IPS-20b (cell line): ENCODE data around the gene COL3A1.

Experiments
- H3K27ac ChIP-seq: one replicate; pipeline ENCODE4 v1.5.1; 2013; ENCODE audit warnings: low read length
- H3K27me3 ChIP-seq: 2 replicates; pipeline ENCODE4 v1.6.1; 2013; ENCODE audit warnings: mild to moderate bottlenecking, low read length, inconsistent platforms; ENCODE audit not compliant: insufficient read depth
- H3K36me3 ChIP-seq: 2 replicates; pipeline ENCODE4 v1.6.1; 2013; ENCODE audit warnings: low read depth, mild to moderate bottlenecking, inconsistent platforms, low read length, moderate library complexity; ENCODE audit not compliant: insufficient read depth
- H3K4me1 ChIP-seq: 2 replicates; pipeline ENCODE4 v1.6.1; 2013; ENCODE audit warnings: mild to moderate bottlenecking, control low read depth, inconsistent platforms, low read length, moderate library complexity; ENCODE audit not compliant: insufficient read depth
- H3K4me3 ChIP-seq: 2 replicates; pipeline ENCODE4 v1.5.1; 2013; ENCODE audit warnings: mild to moderate bottlenecking, low read length, inconsistent platforms
- H3K9ac ChIP-seq: 2 replicates; pipeline ENCODE4 v1.6.1; 2013; ENCODE audit warnings: low read depth, mild to moderate bottlenecking, inconsistent platforms, low read length, moderate library complexity
- H3K9me3 ChIP-seq: 2 replicates; pipeline ENCODE4 v1.6.1; 2013; ENCODE audit warnings: mild to moderate bottlenecking, low read depth, low read length, inconsistent platforms; ENCODE audit not compliant: insufficient read depth

Gene COL3A1

GRCh38 chr2:188976545-188977268 is 2.5 kb downstream of the COL3A1 start:
- H3K27ac ChIP-seq, result no peak overlapping the region
- H3K36me3 ChIP-seq, result no peaks in the 10 kb centered on the region
- no peaks in the 10 kb centered on the region for H3K27me3 ChIP-seq
- H3K4me1 ChIP-seq, result no peaks in the 10 kb centered on the region
- no peak overlapping the region for H3K9ac ChIP-seq
- H3K4me3 ChIP-seq, result no peak overlapping the region
- no peaks in the 10 kb centered on the region for H3K9me3 ChIP-seq

- no peak overlapping the region for H3K27ac ChIP-seq
- H3K4me1 ChIP-seq, result no peaks in the 10 kb centered on the region
- H3K27me3 ChIP-seq, result no peaks in the 10 kb centered on the region
- no peak overlapping the region for H3K9ac ChIP-seq
- H3K4me3 ChIP-seq, result no peak overlapping the region
- H3K36me3 ChIP-seq, result no peaks in the 10 kb centered on the region
- no peaks in the 10 kb centered on the region for H3K9me3 ChIP-seq
Observed at GRCh38 chr2:188977317-188977716, 3.1 kb downstream of the COL3A1 start.

GRCh38 chr2:188978291-188979081 is 4.3 kb downstream of the COL3A1 start:
- Histone ChIP-seq H3K9me3 (no peaks in the 10 kb centered on the region), H3K4me1 (no peaks in the 10 kb centered on the region), H3K9ac (no peak overlapping the region), H3K36me3 (no peaks in the 10 kb centered on the region), H3K27ac (no peak overlapping the region), H3K27me3 (no peaks in the 10 kb centered on the region), H3K4me3 (no peak overlapping the region)

- H3K4me3 ChIP-seq, result no peak overlapping the region
- H3K4me1 ChIP-seq, result no peaks in the 10 kb centered on the region
- no peak overlapping the region for H3K9ac ChIP-seq
- H3K27me3 ChIP-seq, result no peaks in the 10 kb centered on the region
- no peak overlapping the region for H3K27ac ChIP-seq
- H3K9me3 ChIP-seq, result no peaks in the 10 kb centered on the region
- no peaks in the 10 kb centered on the region for H3K36me3 ChIP-seq
Observed at GRCh38 chr2:188979187-188980114, 5.3 kb downstream of the COL3A1 start.

GRCh38 chr2:188983427-188984064 is 9.4 kb downstream of the COL3A1 start:
- H3K36me3 ChIP-seq, result no peaks in the 10 kb centered on the region
- no peak overlapping the region for H3K9ac ChIP-seq
- H3K4me1 ChIP-seq, result no peaks in the 10 kb centered on the region
- no peak overlapping the region for H3K4me3 ChIP-seq
- H3K27ac ChIP-seq, result no peak overlapping the region
- H3K9me3 ChIP-seq, result no peaks in the 10 kb centered on the region
- no peaks in the 10 kb centered on the region for H3K27me3 ChIP-seq

- Histone ChIP-seq H3K27ac (no peak overlapping the region), H3K27me3 (no peaks in the 10 kb centered on the region), H3K9me3 (no peaks in the 10 kb centered on the region), H3K4me1 (no peaks in the 10 kb centered on the region), H3K36me3 (no peaks in the 10 kb centered on the region), H3K9ac (no peak overlapping the region), H3K4me3 (no peak overlapping the region)
Observed at GRCh38 chr2:188984065-188984491, 9.9 kb downstream of the COL3A1 start.

- no peak overlapping the region for H3K27ac ChIP-seq
- no peaks in the 10 kb centered on the region for H3K36me3 ChIP-seq
- no peaks in the 10 kb centered on the region for H3K9me3 ChIP-seq
- H3K9ac ChIP-seq, result no peak overlapping the region
- H3K4me1 ChIP-seq, result no peaks in the 10 kb centered on the region
- no peaks in the 10 kb centered on the region for H3K27me3 ChIP-seq
- H3K4me3 ChIP-seq, result no peak overlapping the region
Observed at GRCh38 chr2:188984680-188985079, 10.5 kb downstream of the COL3A1 start.

- Histone ChIP-seq H3K9ac (no peak overlapping the region), H3K9me3 (no peaks in the 10 kb centered on the region), H3K4me3 (no peak overlapping the region), H3K27ac (no peak overlapping the region), H3K4me1 (no peaks in the 10 kb centered on the region), H3K36me3 (no peaks in the 10 kb centered on the region), H3K27me3 (no peaks in the 10 kb centered on the region)
Observed at GRCh38 chr2:188986839-188987238, 12.7 kb downstream of the COL3A1 start.

GRCh38 chr2:188993247-188993646 is 19.1 kb downstream of the COL3A1 start:
- no peaks in the 10 kb centered on the region for H3K27me3 ChIP-seq
- no peaks in the 10 kb centered on the region for H3K4me1 ChIP-seq
- no peak overlapping the region for H3K4me3 ChIP-seq
- no peaks in the 10 kb centered on the region for H3K36me3 ChIP-seq
- H3K27ac ChIP-seq, result no peak overlapping the region
- H3K9ac ChIP-seq, result no peak overlapping the region
- no peaks in the 10 kb centered on the region for H3K9me3 ChIP-seq

- H3K4me3 ChIP-seq, result no peak overlapping the region
- H3K4me1 ChIP-seq, result no peaks in the 10 kb centered on the region
- no peaks in the 10 kb centered on the region for H3K36me3 ChIP-seq
- no peak overlapping the region for H3K9ac ChIP-seq
- no peaks in the 10 kb centered on the region for H3K9me3 ChIP-seq
- H3K27ac ChIP-seq, result no peak overlapping the region
- no peaks in the 10 kb centered on the region for H3K27me3 ChIP-seq
Observed at GRCh38 chr2:188997263-188997662, 23.1 kb downstream of the COL3A1 start.

GRCh38 chr2:189000221-189000620 is 26.0 kb downstream of the COL3A1 start:
- H3K36me3 ChIP-seq, result no peaks in the 10 kb centered on the region
- no peak overlapping the region for H3K27ac ChIP-seq
- H3K9ac ChIP-seq, result no peak overlapping the region
- H3K27me3 ChIP-seq, result no peaks in the 10 kb centered on the region
- no peaks in the 10 kb centered on the region for H3K4me1 ChIP-seq
- no peak overlapping the region for H3K4me3 ChIP-seq
- no peaks in the 10 kb centered on the region for H3K9me3 ChIP-seq
